Activated CD4-positive, alpha-beta T cell treated with anti-CD3 and anti-CD28 coated beads, Interleukin-2, amount 50 U/mL, for 1 hour (primary cell): Measurements from ENCODE around the gene TBX4.
"Not testable (repeated sequence)": the region's sequence is repeated elsewhere in the genome, so short reads cannot be mapped to it uniquely, and the experiment has no call there.

Source experiments
- DNase-seq: peaks from one replicate; pipeline ENCODE4 v3.0.0-alpha.2; 2020

The TBX4 gene

DNA sequence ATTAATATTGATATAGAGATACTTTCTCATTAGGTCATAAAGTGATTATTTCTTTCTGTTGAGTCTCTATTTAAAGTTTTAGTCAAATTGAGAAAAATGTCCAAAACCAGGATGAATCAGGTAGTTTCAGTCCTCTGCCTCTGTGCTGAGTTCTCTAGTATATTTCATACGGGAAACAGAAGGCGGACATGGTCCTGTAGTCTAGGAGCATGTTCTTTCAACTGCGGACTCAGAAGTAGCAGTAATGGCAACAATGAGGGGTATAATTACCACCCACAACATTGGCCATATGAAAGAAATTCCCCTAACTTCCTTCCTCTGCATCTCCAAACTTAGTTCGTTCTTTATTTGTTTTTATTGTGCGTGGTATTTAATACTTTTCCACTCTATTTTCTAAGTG lies 50.1 kb downstream of the TBX4 start:
- DNase-seq = no peak

DNA sequence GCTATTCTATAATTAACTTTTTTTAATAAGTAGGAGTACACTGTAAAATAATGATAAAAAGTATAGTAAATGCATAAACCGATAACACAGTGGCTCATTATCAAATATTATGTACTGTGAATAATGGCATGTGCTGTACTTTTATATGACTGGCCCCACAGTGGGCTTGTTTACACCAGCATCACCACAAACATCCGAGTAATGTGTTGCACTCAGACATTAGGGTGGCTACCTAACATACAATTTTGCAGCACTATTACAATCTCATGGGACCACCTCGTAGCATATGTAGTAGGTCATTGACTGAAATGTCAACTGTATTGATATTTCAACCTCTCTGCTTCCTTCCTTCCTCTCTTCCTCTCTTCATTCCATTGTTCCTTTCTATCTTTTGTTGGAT lies 51.7 kb downstream of the TBX4 start:
- no peak for DNase-seq

DNA sequence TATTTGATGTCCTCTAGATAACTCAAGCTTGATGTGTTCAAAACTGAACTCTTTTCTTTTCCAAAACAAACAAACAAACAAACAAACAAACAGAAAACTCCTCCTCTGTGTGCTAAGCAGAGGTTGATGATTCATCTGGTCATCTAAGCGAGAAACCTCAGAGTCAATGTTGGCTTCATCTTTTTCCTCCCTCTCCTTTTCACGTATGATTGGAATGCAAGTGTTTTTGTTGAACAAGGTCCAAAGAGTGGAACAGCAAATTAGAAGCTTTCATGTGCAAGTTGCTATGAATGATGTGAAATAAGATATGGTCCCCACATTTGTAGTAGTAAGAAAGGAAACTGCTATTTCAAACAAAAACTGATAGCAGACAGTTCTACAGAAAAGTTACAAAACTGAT lies 52.5 kb downstream of the TBX4 start:
- DNase-seq = no peak

DNA sequence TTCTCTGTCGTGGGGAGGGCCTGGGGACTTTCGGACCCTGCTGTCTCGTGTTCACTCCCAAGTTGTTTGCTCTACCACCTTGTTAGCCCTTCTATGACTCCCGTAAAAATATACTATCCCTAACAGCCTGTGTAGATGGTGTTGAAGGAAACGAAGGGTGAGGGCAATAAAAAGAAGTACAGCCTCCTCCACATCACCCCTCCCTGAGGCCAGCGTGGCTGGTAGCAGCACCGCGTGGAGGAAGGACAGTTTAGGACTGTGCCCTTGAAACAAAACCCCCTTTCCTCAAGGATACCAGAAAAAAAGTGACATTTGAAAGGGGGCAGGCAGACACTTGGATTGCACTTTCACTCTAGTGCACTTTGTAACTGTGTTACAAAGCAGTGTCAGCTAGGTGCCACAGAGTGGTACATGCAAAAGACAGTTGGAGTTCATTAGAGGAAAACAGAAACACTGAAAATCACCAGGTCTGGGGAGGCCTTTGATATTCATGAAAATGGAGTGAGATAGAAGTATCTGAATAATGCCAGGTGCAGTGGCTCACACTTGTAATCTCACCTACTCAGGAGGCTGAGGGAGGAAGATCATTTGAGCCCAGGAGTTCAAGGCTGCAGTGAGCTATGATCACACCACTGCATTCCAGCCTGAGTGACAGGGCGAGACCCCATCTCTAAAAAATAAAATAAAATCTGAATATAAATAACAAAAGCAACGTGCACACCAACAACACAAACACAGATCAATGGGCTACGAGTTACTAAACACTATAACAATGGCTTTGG lies 53.8 kb downstream of the TBX4 start:
- DNase-seq = no peak

DNA sequence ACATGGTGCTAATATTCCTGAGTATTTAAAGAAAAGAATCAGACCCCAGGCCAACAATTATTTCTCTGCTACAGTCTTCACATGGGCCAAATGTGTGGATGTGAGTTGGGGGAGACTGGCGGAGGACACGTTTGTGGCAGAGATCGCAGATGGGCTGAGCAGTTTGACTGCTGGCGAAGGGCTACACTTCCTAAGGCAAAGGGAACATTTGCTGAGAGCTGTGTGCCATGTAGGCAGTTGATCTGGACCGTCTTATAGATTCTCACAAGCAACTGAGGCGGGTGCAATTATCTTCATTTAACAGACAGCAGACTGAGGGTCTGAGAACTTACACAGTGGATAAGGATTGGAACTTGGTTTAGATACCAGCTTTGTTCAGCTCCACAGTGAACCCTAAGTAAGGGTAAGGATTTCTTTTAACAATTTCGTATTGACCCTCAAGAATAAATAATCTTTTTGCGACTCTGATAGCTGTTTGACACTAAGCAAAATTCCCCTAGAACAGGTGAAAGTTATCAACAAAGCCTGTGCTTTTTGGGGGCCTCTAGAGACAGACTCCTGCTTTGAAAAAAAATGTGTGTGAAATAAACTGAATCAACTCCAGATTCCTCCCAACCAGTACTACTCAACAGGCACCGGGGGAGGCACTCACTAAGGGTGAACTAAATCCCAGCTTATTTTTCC lies 55.3 kb downstream of the TBX4 start:
- no peak for DNase-seq

DNA sequence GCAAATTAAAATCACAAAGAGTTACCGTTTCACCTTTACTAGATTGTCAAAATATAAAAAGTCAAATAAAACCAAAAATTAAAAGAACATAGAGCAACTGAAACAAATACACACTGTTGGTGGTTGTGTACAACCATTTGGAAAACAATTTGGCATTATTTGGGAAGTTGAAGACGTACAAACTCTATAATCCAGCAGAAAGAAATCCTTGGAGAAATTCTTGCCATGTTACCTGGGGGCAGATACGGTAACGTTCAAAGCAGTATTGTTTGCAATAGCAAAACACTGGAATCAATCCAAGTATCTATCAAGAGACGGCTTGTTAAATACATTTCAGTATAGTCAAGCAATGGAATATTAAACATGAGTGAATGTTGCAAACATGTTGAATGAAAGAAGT lies 56.7 kb downstream of the TBX4 start:
- DNase-seq = no peak

DNA sequence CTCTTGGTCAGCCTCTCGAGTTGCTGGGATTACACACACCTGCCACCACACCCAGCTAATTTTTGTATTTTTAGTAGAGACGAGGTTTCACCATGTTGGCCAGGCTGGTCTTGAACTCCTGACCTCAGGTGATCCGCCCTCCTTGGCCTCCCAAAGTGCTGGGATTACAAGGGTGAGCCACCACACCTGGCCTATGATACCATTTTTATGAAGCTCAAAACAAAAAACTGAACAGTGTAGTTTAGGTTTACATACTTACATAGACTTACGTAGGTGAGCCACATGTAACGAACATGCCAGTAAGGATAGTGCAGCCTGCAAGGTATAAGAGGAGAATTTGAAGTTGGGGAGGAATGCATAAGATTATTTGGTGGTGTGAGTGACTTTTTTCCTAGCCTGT lies 57.2 kb downstream of the TBX4 start:
- not testable (repeated sequence) for DNase-seq

DNA sequence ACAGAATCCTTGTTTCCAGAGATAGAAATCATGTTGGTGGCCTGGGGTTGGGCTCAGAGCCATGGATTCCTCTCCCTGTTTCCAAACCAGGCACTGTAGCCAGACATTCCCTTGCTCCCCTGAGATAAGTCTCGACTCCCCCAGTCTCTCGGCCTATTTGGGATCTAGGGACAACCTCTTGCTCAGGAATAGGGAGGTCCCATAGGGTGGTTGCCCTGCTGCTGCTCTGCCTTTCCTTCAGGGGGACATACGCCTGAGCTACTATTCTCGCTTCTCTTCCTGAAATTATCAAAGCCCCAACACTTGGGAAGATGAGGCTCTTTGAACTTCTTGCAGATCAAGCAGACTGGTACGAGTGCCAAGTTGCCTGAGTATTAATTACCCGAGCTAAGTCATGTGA lies 58.0 kb downstream of the TBX4 start:
- DNase-seq = no peak

DNA sequence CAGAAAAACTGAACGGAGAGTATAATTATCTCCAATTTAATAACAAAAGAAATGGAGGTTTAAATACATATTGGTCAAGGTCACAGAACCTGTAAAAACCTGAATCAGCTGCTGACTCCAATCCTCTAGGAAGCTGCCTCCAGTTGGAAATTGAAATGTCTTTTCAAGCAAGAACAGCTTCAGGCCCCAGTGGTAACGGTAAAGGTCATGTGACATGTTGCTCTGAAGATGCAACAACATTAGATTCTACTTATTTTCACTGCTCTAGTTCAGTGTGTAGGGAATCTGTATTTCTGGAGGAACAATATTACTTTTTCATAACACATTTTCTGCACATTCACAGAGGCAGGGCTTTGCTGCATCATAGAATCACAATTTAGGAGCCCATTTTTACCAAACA lies 58.8 kb downstream of the TBX4 start:
- no peak for DNase-seq

DNA sequence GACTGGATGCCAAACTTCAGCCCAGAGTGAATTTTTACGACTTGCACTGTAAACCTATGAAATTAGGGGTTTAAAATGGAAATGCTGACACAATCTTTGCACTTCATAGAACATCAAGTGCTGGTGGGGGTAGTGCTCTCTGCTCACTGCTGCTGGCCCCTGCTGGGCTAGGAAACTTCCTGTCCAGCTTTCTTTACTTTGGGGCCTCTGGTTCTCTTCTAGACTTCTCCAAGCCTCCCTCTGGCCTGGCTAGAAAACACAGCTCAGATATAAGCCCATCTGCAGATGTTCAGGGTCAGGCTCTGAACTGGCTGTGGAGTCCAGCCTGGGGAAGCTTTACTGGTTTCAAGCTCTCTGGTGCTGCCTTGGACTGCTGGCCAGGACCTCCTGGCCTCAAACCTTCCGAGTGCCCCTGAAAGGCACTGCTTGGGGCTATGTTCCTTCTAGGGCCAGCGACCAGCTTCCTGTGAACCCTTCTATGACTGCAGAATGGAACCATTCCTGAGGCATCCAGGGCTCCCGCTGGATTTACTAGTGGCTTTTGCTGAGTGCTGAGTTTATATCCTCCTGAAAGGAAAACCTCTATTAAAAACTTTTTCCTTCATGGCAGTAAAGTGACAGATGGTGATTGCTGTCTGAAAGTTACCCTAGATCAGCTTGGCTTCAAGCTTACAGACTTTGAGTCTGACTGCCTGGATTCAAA lies 59.4 kb downstream of the TBX4 start:
- DNase-seq = no peak

DNA sequence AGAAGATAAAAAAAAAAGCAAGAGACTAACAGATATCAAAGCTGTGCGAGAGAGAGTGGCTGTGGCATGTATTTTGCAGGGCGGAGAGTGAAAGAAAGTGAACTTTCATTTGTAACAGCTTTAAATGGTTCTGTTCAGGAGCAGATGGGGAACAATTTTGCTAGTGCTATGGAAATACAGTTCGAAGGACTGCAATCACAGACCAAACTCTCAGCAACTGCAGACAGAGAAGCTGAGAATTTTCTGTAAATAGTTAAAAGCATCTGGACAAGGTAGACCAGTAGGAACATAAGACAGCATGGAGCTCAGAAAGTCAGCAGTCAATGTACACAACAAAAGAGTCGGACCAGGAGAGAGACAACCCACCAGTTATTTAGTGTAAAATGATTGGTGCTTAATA lies 62.3 kb downstream of the TBX4 start:
- no peak for DNase-seq

DNA sequence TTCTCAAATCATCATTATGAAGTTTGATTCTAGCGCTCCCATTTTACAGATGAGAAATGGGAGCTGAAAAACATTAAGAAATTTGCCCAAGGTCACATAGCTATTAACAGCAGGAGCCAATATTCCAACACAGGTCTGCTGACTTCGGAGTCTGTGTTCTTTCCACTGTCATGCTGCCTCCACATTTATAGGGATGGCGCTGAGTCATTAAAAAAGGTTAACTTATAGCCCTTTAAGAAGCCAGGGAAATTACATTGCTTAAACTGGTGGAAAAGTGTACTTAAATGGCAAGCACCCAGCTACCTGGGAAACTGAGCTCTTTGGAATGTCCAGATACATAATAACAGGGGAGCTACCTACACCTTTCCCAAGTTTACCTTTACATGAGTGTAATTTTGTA lies 65.0 kb downstream of the TBX4 start:
- no peak for DNase-seq

DNA sequence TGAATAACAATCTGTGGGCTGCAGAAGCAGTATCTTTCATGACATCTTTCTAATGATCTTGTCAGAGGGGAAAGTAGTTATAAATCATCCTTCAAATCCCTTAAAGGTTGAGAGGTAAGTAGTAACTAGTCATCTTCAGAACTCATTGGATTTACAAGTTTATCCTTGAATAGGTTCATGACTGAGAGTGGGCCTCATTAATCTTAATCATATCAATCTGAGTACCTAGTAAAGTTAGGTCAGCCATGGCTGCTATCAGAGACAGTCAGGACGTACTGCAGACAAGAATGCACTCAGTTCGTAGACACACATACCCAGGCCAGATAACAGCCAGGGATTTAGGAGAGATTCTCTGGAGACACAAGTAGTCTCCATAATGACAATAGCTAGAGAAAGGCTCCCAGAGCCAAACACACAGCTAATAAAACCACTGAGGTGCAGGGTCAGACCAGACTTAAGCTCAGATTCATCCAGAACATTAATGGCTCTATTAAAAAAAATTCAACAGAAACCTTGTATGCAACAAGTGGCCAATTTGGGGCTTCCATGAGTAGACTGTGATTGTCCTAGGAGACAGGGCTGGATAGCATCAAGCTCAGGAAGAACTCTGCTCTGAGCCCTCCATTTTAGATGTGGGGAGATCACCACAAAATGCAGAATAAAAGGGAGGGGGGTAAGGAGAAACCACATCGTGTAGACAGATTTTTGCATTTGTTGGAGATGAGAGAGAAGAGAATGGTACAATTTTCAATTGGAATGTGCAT lies 65.8 kb downstream of the TBX4 start:
- no peak for DNase-seq

DNA sequence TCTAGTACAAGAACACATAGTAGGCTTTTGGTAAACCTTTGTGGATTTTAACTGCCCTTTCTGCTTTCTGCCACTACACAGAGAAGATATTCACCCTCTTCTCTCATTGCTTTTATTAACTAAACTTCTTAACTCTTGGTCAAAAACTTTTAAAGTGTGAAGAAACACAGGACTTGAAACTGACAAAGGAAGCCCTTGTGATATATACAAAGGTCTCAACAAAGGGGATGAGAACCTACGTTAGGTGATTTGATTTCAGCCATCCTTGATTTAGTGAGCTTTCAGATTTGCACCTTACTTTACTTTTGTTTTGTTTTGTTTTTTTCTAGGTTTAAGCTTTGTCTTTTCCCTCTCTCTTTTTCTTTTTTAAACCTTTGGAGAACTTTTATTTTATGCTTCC lies 66.9 kb downstream of the TBX4 start:
- DNase-seq = no peak

DNA sequence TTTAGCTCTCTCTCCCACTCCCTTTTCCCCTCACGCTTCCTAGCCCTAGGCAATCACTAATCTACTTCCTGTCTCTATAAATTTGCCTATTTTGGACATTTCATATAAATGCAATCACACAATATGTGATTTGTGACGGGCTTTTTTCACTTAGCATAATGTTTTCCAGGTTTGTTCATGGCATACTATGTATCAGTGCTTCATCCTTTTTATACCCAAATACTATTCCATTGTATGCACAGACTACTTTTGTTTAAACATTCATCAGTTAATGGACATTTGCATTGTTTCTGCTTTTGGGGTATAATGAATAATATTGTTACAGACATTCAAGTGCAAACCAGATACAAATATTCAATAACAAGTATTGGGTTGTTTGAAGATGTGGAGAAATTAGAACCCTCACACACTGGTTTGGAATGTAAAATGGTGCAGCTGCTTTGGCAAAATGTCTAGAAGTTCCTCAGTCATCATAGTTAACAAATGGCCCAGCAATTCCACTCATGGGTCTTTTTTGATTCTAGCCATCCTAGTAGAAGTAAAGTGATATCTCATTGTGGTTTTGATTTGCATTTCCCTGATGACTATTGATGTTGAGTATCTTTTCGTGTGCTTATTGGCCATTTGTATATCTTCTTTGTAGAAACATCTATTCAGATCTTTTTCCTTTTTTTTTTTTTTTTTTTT lies 67.7 kb downstream of the TBX4 start:
- no peak for DNase-seq

DNA sequence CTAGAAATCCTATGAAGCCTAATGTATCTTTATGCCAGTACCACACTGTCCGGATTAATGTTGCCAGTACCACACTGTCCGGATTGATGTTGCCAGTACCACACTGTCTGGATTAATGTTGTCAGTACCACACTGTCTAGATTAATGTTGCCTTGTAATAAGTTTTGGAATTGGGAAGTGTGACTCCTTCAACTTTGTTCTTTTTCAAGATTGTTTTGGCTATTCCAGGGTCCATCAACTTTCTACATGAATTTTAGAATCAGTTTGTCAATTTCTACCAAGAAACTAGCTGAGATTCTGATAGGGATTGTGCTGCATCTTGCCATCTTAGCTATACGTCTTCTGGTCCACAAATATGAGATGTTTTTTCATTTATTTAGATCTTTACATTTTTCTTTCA lies 68.7 kb downstream of the TBX4 start:
- no peak for DNase-seq

DNA sequence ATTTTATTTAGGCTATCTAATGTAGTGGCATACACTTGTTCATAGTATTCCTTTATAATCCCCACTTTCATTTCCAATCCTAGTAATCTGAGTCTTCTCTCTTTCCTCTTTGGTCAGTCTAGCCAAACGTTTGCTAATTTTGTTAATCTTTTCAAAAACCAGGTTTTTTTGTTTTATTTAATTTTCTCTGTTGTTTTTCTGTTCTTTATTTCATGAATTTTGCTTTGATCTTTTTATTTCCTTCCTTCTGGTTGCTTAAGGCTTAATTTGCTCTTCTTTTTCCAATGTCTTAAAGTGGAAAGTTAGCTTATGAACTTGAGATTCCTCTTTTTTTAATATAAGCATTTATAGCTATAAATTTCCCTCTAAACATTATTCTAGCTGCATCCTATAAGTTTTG lies 69.9 kb downstream of the TBX4 start:
- no peak for DNase-seq

DNA sequence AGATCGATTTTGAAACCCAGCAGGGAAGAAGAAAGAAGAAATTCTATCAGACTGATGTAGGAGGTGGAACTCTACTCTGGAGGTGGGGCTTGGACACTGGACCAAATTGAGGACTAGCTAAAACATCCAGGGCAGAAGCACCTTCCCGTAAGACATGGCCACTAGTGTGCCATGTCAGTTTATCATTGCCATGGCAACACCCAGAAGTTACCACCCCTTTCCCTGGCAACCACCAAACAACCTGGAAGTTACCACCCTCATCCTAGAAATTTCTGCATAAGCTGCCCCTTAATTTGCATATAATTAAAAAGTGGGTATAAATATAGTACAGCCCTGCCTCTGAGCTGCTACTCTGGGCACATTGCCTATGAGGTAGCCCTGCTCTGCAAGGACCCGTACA lies 72.1 kb downstream of the TBX4 start:
- no peak for DNase-seq

DNA sequence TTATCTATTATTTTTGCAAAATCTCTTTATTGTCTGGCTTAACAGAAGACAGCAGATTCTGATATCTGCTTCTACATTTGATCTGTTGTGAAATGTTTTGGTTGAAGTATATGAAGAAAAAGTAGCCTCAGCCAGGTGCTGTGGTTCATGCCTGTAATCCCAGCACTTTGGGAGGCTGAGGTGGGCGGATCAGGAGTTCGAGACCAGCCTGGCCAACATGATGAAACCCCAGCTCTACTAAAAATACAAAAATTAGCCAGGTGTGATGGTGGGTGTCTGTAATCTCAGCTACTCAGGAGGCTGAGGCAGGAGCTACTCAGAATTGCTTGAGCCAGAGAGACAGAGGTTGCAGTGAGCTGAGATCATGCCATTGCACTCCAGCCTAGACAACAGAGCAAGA lies 75.2 kb downstream of the TBX4 start:
- not testable (repeated sequence) for DNase-seq

DNA sequence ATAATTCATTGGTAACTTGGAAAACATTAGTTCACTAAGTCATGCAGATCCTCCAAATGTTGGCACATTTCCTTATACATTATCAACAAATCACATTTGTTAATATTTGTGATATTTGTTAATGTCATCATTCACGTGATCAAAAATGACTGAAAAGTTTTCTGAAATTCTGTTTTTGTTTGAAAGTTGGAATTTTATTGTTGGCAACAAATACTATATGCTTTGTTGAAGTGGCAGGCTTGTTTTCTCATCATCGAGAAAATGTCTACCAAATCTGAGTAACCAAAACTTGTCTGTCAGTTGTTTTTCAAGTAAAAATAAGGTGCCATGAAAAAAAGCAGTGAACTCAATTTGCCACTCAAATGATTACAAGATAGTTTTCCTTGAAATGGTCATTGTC lies 75.9 kb downstream of the TBX4 start:
- DNase-seq = no peak

DNA sequence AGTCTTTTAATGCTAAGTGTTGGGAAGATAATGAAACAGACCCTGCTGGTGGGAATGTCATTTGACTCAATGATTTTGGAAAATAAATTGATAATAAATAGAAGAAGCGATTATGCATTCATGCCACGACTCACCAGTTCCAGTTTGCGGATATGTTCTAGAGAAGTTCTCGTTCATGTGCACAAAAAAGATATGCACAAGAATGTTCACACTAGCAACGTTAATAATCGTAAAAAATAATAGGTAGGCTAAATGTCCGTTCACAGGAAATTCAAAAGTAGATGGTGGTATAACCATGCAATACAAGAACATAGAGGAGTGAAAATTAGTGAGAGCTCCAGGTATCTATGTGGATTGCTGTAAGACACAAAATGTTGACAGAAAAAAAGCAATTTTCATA lies 79.0 kb downstream of the TBX4 start:
- no peak for DNase-seq

DNA sequence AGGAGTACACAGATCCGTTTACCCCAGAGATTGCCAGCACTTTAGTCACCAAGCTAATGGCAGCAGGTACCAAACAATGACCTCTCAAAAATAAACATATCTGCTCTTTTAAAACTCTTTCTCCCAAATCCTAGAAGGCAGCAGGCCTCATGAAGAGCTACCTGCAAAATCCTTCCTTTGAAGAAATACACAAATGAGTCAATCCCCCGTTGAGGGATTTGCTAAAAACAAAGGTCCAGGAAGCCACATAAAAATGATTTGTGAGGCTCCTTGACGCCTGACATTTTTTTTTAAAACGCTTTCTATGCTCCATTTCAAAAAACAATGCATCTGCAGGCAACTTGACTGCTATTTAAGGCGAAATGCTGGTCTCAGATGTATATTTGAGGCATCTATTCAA lies 80.6 kb downstream of the TBX4 start:
- no peak for DNase-seq

DNA sequence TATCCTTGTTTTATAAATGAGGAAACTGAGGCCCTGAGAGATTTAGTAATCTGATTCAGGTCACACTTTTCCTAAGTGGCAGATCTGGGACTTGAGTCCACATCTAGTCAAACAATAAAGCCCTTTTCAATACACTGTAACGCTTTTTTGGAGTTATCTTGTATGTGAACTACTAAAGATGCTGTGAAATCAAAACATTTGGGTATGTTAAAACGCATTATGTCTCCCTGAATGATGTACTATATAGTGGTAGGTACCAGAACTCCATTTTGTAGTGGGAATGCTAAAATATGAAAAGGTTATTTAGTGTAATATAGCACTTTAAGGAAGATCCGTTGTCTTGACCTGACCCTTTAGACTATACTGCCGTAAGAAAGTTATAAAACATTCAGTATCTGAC lies 81.6 kb downstream of the TBX4 start:
- no peak for DNase-seq
